Measurements from ENCODE around the gene MAP2K2. TPM values are rescaled to one million over a fixed set of nuclear protein-coding genes. Genes with fewer than 3 reads are reported as not detected.

The MAP2K2 gene
- total RNA-seq, 2 donors from 2014 or later = 144 to 157 TPM

DNA sequence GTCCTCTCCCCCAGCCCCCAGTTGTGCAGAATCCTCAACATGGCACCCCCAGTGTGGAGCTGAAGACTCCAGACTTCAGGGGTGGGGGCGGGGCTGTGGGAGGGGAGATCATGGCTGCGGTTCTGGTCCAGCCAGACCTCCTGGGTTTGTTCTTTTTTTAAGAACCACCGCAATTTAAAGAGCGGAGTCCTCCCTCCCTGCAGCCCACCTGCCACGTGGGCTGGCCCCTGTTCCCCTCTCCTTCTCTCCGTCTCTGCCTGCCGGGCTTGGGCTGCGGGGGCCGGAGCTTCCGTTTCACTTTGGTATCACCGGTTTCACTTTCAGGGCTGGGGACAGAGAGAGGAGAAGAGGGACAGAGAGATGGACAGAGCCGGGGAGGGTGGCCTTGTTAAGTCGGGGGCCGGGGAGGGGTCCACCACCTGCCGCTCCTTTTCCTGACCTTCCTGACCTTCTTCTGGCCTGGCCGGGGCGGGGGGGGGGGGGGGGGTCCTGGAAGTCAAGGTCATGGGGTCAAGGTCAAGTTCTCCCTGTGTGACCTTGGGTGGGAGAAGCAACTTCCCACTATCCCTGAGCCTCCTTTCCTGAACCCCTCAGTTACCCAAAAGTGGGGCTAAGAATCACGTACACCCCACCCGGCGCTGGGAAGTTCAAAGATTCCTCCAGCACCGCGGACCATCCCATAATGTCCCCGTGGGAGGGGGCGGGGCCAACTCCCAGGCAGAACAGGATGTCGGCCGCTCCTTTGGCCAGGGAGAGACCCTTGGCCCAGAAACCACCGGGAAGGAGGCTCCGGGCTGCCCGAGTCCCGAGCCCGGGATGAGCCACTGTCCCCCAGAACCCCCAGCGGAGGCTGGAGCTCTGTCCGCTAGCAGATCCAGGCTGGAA is 45.9 kb downstream of the MAP2K2 start:
- H3K27me3 Mint-ChIP-seq (ENCODE audit: low read depth) = no peaks in the 10 kb centered on the region
- peaks cover 40% of the 10 kb centered on the region for H3K4me1 Mint-ChIP-seq (ENCODE audit: low read depth)

DNA sequence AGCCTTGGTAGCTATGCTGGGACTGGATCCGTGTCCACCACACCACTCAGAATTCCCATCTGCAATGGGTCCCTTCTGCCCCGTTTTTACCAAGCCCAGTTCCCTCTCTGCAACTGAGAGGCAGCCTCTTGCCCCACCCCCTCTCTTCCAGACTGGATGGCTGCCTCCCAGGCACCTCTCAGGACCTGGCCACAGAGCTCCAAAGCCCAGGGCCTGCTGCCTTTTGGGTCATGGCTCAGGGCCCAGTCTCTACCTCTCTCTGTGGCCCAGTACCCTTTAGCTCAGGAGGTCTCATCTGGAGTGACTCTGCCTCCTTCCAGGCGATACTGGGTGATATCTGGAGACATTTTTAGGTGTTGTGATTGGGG is 46.9 kb downstream of the MAP2K2 start:
- Mint-ChIP-seq H3K27ac (no peak overlapping the region), H3K4me1 (ENCODE audit: low read depth) (peaks cover 40% of the 10 kb centered on the region), H3K4me3 (peak overlapping the region; percentile 12 to 79), H3K27me3 (ENCODE audit: low read depth) (no peaks in the 10 kb centered on the region), H3K9me3 (no peaks in the 10 kb centered on the region), H3K36me3 (ENCODE audit: insufficient read depth in 2 of 2) (no peaks in the 10 kb centered on the region)
- ATAC-seq (replicated peaks in 1 of 2) (no peak), DNase-seq (no peak)

More for the DNA sequence above, 45.9 kb downstream of the MAP2K2 start:
- ATAC-seq (replicated peaks in 1 of 2) (peak; percentile 72), DNase-seq (peak; percentile 67 to 74)
- Mint-ChIP-seq H3K36me3 (ENCODE audit: insufficient read depth in 2 of 2) (no peaks in the 10 kb centered on the region), H3K9me3 (no peaks in the 10 kb centered on the region), H3K27ac (peak overlapping the region; percentile 45), H3K4me3 (peak overlapping the region; percentile 72 to 79)

DNA sequence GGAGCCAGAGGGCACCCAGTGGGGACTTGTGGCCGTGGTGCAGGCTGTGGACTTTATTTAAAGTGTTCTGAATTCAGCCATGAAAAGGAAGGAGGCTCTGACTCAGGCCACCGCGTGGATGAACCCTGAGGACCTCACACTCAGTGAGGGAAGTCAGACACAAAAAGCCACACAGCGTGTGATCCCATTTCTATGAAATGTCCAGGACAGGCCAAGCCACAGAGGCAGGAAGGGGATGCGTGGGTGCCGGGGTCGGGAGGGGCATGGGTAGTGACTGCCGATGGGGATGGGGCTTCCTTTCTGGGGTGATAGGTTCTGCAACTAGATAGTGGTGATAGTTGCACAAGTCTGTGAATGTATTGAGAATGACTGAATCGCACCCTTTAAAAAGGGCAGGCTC is 48.5 kb downstream of the MAP2K2 start:
- DNase-seq (peak in 1 of 2 donors; percentile 49), ATAC-seq (replicated peaks in 1 of 2) (peak; percentile 35 to 44)
- peak overlapping the region in 1 of 2 donors; percentile 60 for H3K4me3 Mint-ChIP-seq

DNA sequence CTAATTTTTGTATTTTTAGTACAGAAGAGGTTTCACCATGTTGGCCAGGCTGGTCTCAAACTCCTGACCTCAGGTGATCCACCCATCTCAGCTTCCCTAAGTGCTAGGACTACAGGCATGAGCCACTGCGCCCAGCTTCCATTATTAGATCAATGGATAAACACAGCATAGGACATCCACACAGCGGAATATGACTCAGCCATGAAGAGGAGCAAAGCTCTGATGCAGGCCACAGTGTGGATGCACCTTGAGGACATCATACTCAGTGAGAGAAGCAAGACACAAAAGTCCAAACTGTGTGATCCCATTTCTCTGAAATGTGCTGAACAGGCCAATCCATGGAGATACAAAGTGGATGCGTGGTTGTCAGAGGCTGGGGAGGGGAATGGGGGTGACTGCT is 52.3 kb downstream of the MAP2K2 start:
- ATAC-seq (replicated peaks in 1 of 2) (no peak), DNase-seq (no peak)
- peak overlapping the region; percentile 71 for H3K27ac Mint-ChIP-seq
- no peak overlapping the region for H3K4me3 Mint-ChIP-seq
- H3K4me1 Mint-ChIP-seq (ENCODE audit: low read depth) = peaks cover 37% of the 10 kb centered on the region
- peaks cover under 1 to 1% of the 10 kb centered on the region in 2 donors for H3K36me3 Mint-ChIP-seq (ENCODE audit: insufficient read depth in 2 of 2)
- H3K9me3 Mint-ChIP-seq = no peaks in the 10 kb centered on the region
- H3K27me3 Mint-ChIP-seq (ENCODE audit: low read depth) = no peaks in the 10 kb centered on the region

More for the DNA sequence above, 48.5 kb downstream of the MAP2K2 start:
- Mint-ChIP-seq H3K9me3 (no peaks in the 10 kb centered on the region), H3K36me3 (ENCODE audit: insufficient read depth in 2 of 2) (no peaks in the 10 kb centered on the region), H3K4me1 (ENCODE audit: low read depth) (peaks cover 40% of the 10 kb centered on the region), H3K27ac (peak overlapping the region; percentile 1), H3K27me3 (ENCODE audit: low read depth) (no peaks in the 10 kb centered on the region)

DNA sequence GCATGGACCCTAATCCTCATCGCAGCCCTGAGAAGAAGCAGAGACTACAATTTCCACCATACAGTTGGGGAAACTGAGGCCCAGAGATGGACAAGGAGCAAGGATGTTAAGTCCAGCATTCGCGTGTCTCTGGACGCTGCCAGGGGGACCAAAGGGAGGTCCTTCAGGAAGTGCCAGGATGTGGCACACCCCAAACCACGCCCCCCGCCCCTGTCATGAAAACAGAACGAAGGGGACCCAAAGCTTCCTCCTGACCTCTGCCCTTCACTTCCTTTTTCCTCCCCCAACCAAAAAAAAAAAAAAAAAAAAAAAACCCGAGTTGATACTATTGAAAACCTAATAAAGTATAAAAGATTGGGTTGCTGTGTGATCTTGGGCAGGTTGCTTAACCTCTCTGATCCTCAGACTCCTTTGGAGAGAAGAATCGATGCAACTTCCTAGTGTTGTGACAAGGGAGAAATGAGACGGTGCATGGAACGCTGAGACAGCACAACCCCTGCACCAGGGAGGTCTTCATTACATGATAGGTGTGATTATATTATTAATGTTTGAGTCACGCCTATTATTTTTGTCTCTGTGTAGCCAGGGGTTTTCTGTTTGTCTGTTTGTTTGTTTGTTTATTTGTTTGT is 54.5 kb downstream of the MAP2K2 start:
- Mint-ChIP-seq H3K9me3 (no peaks in the 10 kb centered on the region), H3K27me3 (ENCODE audit: low read depth) (no peaks in the 10 kb centered on the region), H3K36me3 (ENCODE audit: insufficient read depth in 2 of 2) (peaks cover 1 to 2% of the 10 kb centered on the region in 2 donors), H3K4me3 (peak overlapping the region; percentile 65 to 82), H3K4me1 (ENCODE audit: low read depth) (peaks cover 24% of the 10 kb centered on the region), H3K27ac (no peak overlapping the region)
- peak; percentile 53 to 66 for DNase-seq
- ATAC-seq (replicated peaks in 1 of 2) = no peak

DNA sequence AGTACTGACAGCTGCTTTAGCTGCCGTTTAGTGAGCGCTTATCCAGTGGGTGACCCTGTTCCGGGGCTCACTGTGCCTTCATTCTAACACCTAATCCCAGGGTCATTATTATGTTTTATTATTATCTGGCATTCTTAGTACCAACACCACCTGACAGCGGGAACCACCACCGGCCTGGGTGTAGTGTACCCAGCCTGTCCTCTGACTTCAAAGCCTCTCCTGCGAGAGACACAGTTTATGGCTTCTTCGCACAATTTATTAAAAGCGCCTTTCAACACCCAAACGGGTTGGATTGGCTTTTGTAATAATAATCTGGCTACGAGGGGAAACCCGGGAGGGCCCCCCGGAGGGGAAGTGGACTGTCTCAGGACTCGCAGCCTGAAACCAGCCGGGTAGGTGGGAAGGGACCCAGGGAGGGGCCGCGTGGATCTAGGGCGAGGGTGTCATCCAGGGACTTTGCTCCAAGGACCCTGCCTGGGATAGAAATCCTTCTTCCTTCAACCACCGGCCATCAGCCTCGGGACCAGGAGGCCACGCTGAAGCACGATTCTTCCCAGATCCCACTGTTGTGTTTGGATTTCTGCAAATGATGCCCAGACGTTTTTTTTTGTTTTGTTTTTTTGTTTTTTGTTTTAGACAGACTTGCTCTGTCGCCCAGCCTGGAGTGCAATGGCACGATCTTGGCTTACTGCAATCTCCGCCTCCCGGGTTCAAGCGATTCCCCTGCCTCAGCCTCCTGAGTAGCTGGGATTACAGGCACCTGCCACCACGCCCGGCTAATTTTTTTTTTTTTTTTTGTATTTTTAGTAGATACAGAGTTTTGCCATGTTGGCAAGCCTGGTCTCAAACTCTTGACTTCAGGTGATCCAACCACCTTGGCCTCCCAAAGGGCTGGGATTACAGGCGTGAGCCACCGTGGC is 55.6 kb downstream of the MAP2K2 start:
- Mint-ChIP-seq H3K4me1 (ENCODE audit: low read depth) (peaks cover 21% of the 10 kb centered on the region), H3K9me3 (no peaks in the 10 kb centered on the region), H3K27ac (peak overlapping the region; percentile 68), H3K4me3 (peak overlapping the region; percentile 82 to 84), H3K36me3 (ENCODE audit: insufficient read depth in 2 of 2) (peaks cover 4% of the 10 kb centered on the region in 2 donors), H3K27me3 (ENCODE audit: low read depth) (no peaks in the 10 kb centered on the region)
- DNase-seq = no peak
- ATAC-seq (replicated peaks in 1 of 2) = no peak

DNA sequence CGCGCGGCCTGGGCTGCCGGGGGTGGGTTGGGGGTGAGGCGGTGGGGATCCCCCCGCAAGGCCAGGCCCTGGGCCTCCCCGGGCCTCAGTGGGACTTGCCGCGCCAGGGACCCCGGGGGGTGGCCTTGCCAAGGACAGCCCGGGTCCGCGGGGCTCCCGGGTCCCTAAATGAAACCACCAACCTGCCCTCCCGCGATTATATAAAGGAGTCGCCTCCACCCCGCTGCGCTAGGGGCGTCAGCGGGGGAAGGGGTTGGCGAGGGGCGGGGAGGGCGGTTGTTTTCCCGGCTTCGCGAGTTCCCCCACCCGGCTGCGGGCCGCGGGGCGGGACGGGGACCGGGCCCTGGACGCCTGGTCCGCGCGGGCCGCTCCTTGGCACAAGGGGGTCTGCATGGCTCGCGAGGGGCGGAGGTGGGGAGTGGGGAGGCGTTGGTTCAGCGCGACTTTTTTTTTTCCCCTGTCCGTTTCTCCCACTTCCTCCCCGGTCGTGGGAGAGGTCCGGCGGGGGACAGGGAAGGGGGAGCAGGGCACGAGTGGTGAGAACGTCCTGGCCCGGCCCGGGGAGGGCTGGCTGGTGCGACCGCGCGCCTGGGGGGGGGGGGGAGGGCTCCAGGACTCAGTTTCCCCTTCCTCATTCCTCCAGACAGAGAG is 56.4 kb downstream of the MAP2K2 start:
- Mint-ChIP-seq H3K4me1 (ENCODE audit: low read depth) (peaks cover 28% of the 10 kb centered on the region), H3K36me3 (ENCODE audit: insufficient read depth in 2 of 2) (peaks cover 4% of the 10 kb centered on the region in 2 donors), H3K9me3 (no peaks in the 10 kb centered on the region), H3K27ac (peak overlapping the region; percentile 68), H3K4me3 (peak overlapping the region; percentile 82 to 84), H3K27me3 (ENCODE audit: low read depth) (no peaks in the 10 kb centered on the region)
- ATAC-seq (replicated peaks in 1 of 2) (peak; percentile 2 to 4), DNase-seq (no peak)

DNA sequence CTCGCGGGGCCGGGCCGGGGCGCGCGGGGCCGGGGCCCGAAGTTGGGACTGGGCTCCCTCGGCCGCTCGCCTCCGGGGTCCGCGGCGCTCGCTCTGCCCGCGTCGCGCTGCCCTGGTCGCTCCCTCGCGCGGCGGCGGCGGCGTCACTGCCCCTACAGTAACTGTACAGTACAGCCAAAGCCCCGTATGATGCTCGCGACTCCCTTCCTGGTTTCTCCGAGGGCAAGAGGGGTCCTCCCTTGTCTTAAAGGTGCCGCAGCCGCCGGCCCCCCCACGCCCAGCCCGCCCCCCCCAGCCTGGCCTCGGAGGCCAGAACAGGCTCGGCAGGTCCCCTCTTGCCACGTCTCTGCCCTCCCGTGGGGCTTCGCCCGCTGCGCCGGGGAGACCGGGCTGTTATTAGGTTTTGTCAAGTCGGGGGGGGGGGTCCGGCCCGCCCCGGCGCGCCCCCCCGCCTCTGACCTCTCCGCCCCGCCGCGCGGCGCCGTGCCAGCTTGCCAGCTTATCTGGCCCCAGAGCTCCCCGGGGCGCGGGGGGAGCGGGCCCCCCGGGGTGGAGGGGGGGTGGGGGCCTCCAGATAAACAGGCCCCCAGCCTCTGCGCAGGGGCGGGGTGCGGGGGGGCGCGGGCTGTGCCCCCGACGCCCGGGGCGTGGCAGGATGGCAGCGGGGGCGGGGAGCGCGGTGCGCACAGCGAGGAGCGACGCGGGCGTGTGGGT is 57.1 kb downstream of the MAP2K2 start, which contains the start of gene ZBTB7A:
TSS of gene ZBTB7A (minus strand) at position 218 of the 714 bp plus-strand sequence. CDS start 11,667 bp downstream, outside the sequence.
- peaks cover 31% of the 10 kb centered on the region for H3K4me1 Mint-ChIP-seq (ENCODE audit: low read depth)
- ATAC-seq (replicated peaks in 1 of 2) (peak; percentile 60), DNase-seq (peak; percentile 83 to 85)
- no peaks in the 10 kb centered on the region for H3K27me3 Mint-ChIP-seq (ENCODE audit: low read depth)
- peak within 1 kb of the TSS; percentile 82 to 84 for H3K4me3 Mint-ChIP-seq
- no peaks in the 10 kb centered on the region for H3K9me3 Mint-ChIP-seq
- peaks cover 4% of the 10 kb centered on the region in 2 donors for H3K36me3 Mint-ChIP-seq (ENCODE audit: insufficient read depth in 2 of 2)
- H3K27ac Mint-ChIP-seq = peak within 1 kb of the TSS; percentile 78

DNA sequence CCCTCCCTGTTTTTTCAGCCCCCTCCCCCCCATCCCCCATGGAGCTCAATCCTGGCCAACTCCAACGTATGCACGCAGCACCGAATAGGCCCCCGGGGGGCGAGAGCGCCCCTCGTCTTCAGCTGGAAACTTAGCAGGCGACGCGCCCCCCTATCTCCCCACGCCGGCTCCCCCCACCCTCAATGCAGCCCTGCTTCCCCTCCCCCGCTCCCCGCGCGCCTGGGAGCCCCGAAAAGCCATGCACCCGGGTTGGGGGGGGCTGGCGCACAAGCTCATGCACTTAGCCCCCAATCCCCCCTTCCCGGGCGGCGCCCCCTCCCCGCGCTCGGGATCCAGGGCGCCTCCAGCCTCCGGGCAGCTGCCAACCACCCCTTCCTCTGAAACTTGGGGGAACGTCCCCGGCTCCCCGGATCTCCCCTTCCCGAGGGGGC is 57.7 kb downstream of the MAP2K2 start:
- H3K9me3 Mint-ChIP-seq = no peaks in the 10 kb centered on the region
- no peak overlapping the region for H3K27ac Mint-ChIP-seq
- H3K4me3 Mint-ChIP-seq = peak overlapping the region; percentile 27 to 60
- H3K36me3 Mint-ChIP-seq (ENCODE audit: insufficient read depth in 2 of 2) = peaks cover 4% of the 10 kb centered on the region in 2 donors
- ATAC-seq (replicated peaks in 1 of 2) = no peak
- peak; percentile 49 to 59 for DNase-seq
- peaks cover 31% of the 10 kb centered on the region for H3K4me1 Mint-ChIP-seq (ENCODE audit: low read depth)
- no peaks in the 10 kb centered on the region for H3K27me3 Mint-ChIP-seq (ENCODE audit: low read depth)

DNA sequence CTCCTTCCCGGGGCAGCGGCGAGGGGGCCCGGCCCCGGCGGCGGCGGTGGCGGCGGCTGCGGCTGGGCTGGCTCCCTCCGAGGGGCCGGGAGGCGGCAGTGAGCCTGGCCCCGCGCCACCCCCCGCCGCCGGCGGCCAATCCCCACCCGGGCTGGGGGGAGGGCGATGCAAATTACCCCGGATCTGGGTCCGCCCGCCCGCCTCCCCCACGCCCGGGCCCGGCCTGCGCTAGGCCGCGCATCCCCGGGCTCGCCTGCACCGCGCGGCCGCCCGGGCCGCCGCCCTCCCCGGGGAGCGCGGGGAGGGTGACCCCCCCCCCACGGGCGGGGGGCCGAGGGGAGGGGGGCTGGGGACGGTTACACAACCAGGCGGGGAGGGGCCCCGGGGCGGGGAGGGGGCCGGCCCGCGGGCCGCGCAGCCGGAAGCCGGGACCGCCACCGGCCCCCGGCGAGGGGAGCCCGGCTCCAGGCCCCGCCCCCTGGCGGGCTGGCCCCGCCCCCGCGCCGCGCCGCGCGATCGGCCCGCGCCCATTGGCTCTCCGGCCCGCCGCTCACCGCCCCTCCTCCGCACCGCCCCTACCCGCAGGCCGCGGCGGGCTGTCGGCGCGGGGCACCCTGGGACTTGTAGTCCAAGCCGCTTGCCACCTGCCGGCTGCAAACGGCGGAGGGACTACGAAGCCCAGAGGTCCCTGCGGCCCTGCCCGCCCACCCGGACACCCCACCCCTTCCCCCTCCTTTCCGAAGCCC is 58.3 kb downstream of the MAP2K2 start:
- no peaks in the 10 kb centered on the region for H3K9me3 Mint-ChIP-seq
- peaks cover 4% of the 10 kb centered on the region in 2 donors for H3K36me3 Mint-ChIP-seq (ENCODE audit: insufficient read depth in 2 of 2)
- H3K27ac Mint-ChIP-seq = no peak overlapping the region
- peak overlapping the region in 1 of 2 donors; percentile 60 for H3K4me3 Mint-ChIP-seq
- peak; percentile 80 to 83 for ATAC-seq (replicated peaks in 1 of 2)
- H3K4me1 Mint-ChIP-seq (ENCODE audit: low read depth) = peaks cover 31% of the 10 kb centered on the region
- DNase-seq = peak; percentile 98 to 99
- H3K27me3 Mint-ChIP-seq (ENCODE audit: low read depth) = no peaks in the 10 kb centered on the region
